NCI-H524 (cell line): Measurements from ENCODE around the gene PARD6G.
"Not testable (repeated sequence)": the region's sequence is repeated elsewhere in the genome, so short reads cannot be mapped to it uniquely, and the experiment has no call there.

Source experiments
- DNase-seq, 2 experiments: peaks; one replicate each; lab custom pipeline; 2025; lab: John Stamatoyannopoulos, UW

Gene PARD6G

GRCh38 chr18:80241919-80242777 is 5.2 kb downstream of the PARD6G start:
- DNase-seq = no peak

GRCh38 chr18:80239830-80240229 is 7.5 kb downstream of the PARD6G start:
- DNase-seq = no peak

GRCh38 chr18:80238651-80239260 is 8.6 kb downstream of the PARD6G start:
- DNase-seq = no peak

- DNase-seq = not testable (repeated sequence)
Measured at GRCh38 chr18:80237519-80237918, 9.8 kb downstream of the PARD6G start.

GRCh38 chr18:80234398-80234797 is 12.9 kb downstream of the PARD6G start:
- no peak for DNase-seq

GRCh38 chr18:80233899-80234298 is 13.4 kb downstream of the PARD6G start:
- no peak for DNase-seq

GRCh38 chr18:80233201-80233835 is 14.0 kb downstream of the PARD6G start:
- no peak for DNase-seq

- no peak for DNase-seq
Measured at GRCh38 chr18:80232710-80233109, 14.6 kb downstream of the PARD6G start.

- DNase-seq = no peak
Measured at GRCh38 chr18:80232030-80232429, 15.3 kb downstream of the PARD6G start.

GRCh38 chr18:80231616-80232015 is 15.7 kb downstream of the PARD6G start:
- DNase-seq = no peak

- no peak for DNase-seq
Measured at GRCh38 chr18:80231151-80231550, 16.2 kb downstream of the PARD6G start.

- DNase-seq = no peak
Measured at GRCh38 chr18:80229766-80230745, 17.3 kb downstream of the PARD6G start.

GRCh38 chr18:80229363-80229762 is 18.0 kb downstream of the PARD6G start:
- no peak for DNase-seq

- no peak for DNase-seq
Measured at GRCh38 chr18:80228051-80228848, 19.1 kb downstream of the PARD6G start.

GRCh38 chr18:80227472-80227871 is 19.8 kb downstream of the PARD6G start:
- DNase-seq = no peak

GRCh38 chr18:80225685-80226084 is 21.6 kb downstream of the PARD6G start:
- no peak for DNase-seq

- no peak for DNase-seq
Measured at GRCh38 chr18:80223581-80224148, 23.6 kb downstream of the PARD6G start.

- not testable (repeated sequence) for DNase-seq
Measured at GRCh38 chr18:80219488-80219887, 27.8 kb downstream of the PARD6G start.

GRCh38 chr18:80218341-80219227 is 28.7 kb downstream of the PARD6G start:
- DNase-seq = no peak

- no peak for DNase-seq
Measured at GRCh38 chr18:80213182-80213581, 34.1 kb downstream of the PARD6G start.
